Effector memory CD4-positive, alpha-beta T cell (primary cell): ENCODE measurements around the gene TAL2.
"Not testable (repeated sequence)": the region's sequence is repeated elsewhere in the genome, so short reads cannot be mapped to it uniquely, and the experiment has no call there.

Experiments used
- DNase-seq, 3 donors: peaks; one replicate each; pipeline ENCODE4 v3.0.0-alpha.2; 2020
- H3K27ac ChIP-seq: 2 replicates; pipeline ENCODE4 v1.7.0; 2013; ENCODE audit warnings: mild to moderate bottlenecking, low read length, moderate library complexity; ENCODE audit not compliant: insufficient read depth, poor library complexity, severe bottlenecking
- H3K27me3 ChIP-seq: replicated peaks from 2 replicates; pipeline ENCODE4 v1.7.0; 2013; ENCODE audit warnings: mild to moderate bottlenecking, low read length; ENCODE audit not compliant: insufficient read depth, control insufficient read depth, poor library complexity, severe bottlenecking
- H3K36me3 ChIP-seq: 2 replicates; pipeline ENCODE4 v1.7.0; 2013; ENCODE audit warnings: mild to moderate bottlenecking, low read length, moderate library complexity; ENCODE audit not compliant: control insufficient read depth, insufficient read depth
- H3K4me1 ChIP-seq: 2 replicates; pipeline ENCODE4 v1.7.0; 2013; ENCODE audit warnings: low read length, mild to moderate bottlenecking; ENCODE audit not compliant: control insufficient read depth, insufficient read depth, poor library complexity, severe bottlenecking
- H3K4me3 ChIP-seq: 2 replicates; pipeline ENCODE4 v1.7.0; 2013; ENCODE audit warnings: low read length, low read depth, mild to moderate bottlenecking; ENCODE audit not compliant: insufficient read depth, poor library complexity, severe bottlenecking
- H3K9me3 ChIP-seq: 2 replicates; pipeline ENCODE4 v1.7.0; 2013; ENCODE audit warnings: mild to moderate bottlenecking, low read length, moderate library complexity; ENCODE audit not compliant: control insufficient read depth

TAL2 gene

DNA sequence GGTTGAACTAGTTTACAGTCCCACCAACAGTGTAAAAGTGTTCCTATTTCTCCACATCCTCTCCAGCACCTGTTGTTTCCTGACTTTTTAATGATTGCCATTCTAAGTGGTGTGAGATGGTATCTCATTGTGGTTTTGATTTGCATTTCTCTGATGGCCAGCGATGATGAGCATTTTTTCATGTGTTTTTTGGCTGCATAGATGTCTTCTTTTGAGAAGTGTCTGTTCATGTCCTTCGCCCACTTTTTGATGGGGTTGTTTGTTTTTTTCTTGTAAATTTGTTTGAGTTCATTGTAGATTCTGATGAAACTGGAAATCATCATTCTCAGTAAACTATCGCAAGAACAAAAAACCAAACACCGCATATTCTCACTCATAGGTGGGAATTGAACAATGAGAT, 41.4 kb downstream of the TAL2 start:
- H3K4me3 ChIP-seq, H3K4me1 ChIP-seq, H3K27ac ChIP-seq, H3K27me3 ChIP-seq, H3K36me3 ChIP-seq, H3K9me3 ChIP-seq, DNase-seq: not testable (repeated sequence)

DNA sequence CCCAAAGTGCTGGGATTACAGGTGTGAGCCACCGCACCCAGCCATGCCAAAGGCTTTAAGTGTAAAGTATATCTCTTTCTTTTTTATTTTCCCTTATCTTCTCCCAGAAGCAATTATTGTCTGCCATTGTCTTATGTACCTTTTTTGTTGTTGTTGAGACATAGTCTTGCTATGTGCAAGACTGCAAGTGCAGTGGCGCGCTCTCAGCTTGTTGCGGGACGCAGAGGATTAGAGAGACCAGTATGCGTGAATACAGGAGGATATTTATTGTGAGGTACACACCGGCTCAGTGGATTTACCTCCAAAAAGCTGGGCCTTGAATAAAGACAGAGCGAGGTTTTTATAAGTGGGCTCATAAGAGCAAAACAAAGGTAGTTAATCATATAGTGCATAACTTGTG, 43.9 kb downstream of the TAL2 start:
- H3K27ac ChIP-seq = no peak overlapping the region
- no peaks in the 10 kb centered on the region for H3K27me3 ChIP-seq
- H3K36me3 ChIP-seq = peaks cover 5% of the 10 kb centered on the region

DNA sequence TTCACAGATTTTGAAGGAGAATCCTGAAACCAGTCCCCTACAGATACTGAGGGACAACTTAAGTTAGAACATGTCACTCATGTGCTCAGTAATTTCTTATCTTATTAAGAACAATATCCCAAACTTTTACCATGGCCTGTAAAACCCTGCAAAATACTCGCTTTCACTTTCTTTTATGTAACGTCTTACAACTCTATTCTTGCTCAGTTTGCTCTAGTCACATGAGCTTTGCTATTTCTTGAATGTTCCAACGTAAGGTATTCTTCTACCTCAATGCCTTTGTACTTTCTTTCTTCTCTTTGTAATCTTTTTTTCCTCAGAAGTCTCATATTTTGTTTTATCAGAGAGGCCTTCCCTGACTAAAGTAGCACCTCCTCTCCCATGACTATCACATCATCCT, 46.1 kb downstream of the TAL2 start:
- Histone ChIP-seq H3K4me3 (no peak overlapping the region), H3K36me3 (peaks cover 5% of the 10 kb centered on the region), H3K9me3 (no peaks in the 10 kb centered on the region), H3K27ac (no peak overlapping the region), H3K4me1 (no peaks in the 10 kb centered on the region), H3K27me3 (no peaks in the 10 kb centered on the region)
- no peak for DNase-seq

More for the DNA sequence above, 43.9 kb downstream of the TAL2 start:
- no peak for DNase-seq
- H3K9me3 ChIP-seq = no peaks in the 10 kb centered on the region
- no peak overlapping the region for H3K4me3 ChIP-seq
- H3K4me1 ChIP-seq = no peaks in the 10 kb centered on the region

DNA sequence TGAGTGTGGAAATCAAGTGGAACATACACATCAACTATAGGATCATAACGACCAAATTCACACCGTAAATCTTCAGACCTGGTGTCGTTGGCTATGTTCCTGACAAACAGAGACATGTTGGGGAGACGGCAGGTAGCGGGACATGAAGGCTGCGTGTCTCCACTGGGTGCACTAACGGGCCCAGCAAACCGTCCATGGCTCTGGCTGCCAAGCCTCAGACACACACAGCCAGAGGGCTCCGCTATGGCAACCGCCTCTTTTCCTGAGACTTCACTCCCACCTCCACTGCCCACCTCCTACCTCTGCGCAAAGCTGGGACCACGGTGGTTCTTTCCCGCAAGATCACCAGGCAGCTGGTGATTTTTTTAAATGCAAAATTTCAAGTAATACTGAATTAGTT, 48.4 kb downstream of the TAL2 start:
- Histone ChIP-seq H3K9me3 (no peaks in the 10 kb centered on the region), H3K36me3 (peaks cover 5% of the 10 kb centered on the region), H3K27ac (no peak overlapping the region), H3K4me3 (no peak overlapping the region), H3K27me3 (no peaks in the 10 kb centered on the region), H3K4me1 (no peaks in the 10 kb centered on the region)
- no peak for DNase-seq

DNA sequence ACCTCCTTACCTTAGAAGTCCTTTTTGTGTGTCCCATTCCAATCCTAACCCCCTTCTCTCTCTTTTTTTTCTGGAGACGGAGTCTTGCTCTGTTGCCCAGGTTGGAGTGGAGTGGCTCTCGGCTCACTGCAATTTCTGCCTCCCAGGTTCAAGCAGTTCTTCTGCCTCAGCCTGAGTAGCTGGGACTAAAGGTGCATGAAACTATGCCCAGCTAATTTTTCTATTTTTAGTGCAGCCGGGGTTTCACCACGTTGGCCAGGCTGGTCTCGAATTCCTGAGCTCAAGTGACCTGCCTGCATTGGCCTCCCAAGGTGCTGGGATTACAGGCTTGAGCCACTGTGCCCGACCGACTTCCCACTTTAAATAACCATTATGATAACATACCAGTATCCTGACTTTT, 49.6 kb downstream of the TAL2 start:
- Histone ChIP-seq H3K4me1 (no peaks in the 10 kb centered on the region), H3K36me3 (peaks cover 5% of the 10 kb centered on the region), H3K4me3 (no peak overlapping the region), H3K27me3 (no peaks in the 10 kb centered on the region), H3K9me3 (no peaks in the 10 kb centered on the region), H3K27ac (no peak overlapping the region)
- no peak for DNase-seq

DNA sequence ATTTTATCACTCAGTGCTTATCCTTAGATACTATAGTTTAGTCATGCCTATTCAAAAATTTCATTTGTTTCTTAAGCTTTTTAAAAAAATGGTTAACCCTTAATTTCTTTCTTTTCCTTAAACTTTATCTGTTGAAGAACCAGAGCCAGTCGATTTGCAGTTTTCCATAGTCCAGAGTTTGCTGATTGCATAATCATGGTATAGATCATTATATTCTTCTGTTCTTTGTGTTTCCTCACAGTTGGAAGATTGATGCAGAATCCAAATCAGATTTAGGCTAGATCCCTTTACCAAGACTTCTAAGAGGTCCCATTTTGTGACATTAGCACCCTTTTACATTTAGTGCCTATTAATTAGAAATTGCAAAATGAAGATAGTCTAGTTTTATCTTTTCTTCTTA, 50.0 kb downstream of the TAL2 start:
- H3K4me1 ChIP-seq = no peaks in the 10 kb centered on the region
- H3K27me3 ChIP-seq = no peaks in the 10 kb centered on the region
- no peak overlapping the region for H3K27ac ChIP-seq
- peaks cover 5% of the 10 kb centered on the region for H3K36me3 ChIP-seq
- no peak overlapping the region for H3K4me3 ChIP-seq
- no peak for DNase-seq
- H3K9me3 ChIP-seq = no peaks in the 10 kb centered on the region
